PC-9 (cell line): ENCODE results near the gene KIF3C.
"Not testable (repeated sequence)": the region's sequence is repeated elsewhere in the genome, so short reads cannot be mapped to it uniquely, and the experiment has no call there.

Source experiments
- CTCF ChIP-seq: fragments of 200-600 bp; sonication (generic); conservative IDR thresholded peaks from 2 replicates; pipeline ENCODE4 v1.6.1; 2017; ENCODE audit warnings: mixed run types, antibody characterized with exemption, mild to moderate bottlenecking, moderate library complexity
- EZH2 ChIP-seq: fragments of 200-600 bp; sonication (generic); IDR thresholded peaks from 2 replicates; pipeline ENCODE4 v1.8.0; 2017; ENCODE audit warnings: antibody characterized with exemption, low read depth

- not testable (repeated sequence) for TF ChIP-seq CTCF, EZH2
These were observed 68.7 kb downstream of the KIF3C start for GRCh38 chr2:25913696-25913973.
